Measurements from ENCODE around the gene GALNT14.

The GALNT14 gene

DNA sequence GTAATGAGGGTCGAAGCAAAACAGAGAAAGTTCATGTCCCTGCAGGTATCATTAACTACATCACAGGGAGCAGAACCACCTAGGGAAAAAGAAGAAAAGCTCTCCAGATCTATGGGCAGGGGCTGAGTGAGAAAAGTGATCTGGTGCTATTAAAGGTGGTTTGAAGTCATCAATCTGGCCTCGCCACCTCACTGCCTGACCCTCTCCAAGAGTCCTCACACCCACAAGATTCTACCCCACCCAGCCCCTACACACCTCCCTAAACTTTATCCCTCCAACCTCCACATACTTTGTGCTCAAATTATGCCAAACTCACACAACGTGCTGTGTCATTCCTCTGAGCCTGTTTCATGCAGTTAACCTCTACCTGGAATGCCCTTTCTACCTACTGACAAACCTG, 2.2 kb downstream of the GALNT14 start:
- DNase-seq (ENCODE audit: low read depth in 2 of 2) = no peak

DNA sequence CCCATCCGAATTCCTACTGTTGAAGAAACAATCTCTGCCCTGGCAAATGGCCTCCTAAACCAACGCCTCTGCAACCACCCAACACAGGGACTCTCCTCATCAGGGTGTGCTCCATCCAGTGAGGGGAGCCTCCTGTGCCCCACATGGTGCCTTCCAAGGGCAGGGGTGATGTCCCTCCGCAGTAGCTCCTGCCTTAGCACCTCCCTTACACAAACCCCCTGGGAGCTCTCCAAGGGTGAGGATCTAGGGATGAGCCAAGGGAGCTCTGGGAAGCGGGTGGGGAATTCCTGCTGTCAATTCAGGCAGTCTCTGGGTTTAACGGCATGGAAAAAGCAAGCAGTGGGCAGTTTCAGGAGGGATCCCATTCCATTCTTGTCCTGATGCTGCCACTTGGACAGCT, 3.8 kb downstream of the GALNT14 start:
- no peak for DNase-seq (ENCODE audit: low read depth in 2 of 2)

DNA sequence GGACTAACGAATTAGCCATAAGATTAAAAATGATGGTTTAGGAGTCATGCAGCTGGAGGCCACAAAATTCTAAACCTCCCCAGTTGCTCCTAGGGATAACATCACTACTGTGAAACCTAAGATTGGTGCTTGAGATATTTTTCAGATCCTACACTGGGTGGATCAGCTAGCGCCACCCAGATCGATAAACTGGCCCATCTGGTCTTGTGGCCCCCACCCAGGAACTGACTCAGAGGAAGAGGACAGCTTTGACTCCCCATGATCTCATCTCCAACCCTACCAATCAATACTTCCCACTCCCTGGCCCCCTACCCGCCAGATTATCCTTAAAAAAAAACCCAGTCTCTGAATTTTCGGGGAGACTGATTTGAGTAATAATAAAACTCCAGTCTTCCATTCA, 5.5 kb downstream of the GALNT14 start:
- no peak for DNase-seq (ENCODE audit: low read depth in 2 of 2)

DNA sequence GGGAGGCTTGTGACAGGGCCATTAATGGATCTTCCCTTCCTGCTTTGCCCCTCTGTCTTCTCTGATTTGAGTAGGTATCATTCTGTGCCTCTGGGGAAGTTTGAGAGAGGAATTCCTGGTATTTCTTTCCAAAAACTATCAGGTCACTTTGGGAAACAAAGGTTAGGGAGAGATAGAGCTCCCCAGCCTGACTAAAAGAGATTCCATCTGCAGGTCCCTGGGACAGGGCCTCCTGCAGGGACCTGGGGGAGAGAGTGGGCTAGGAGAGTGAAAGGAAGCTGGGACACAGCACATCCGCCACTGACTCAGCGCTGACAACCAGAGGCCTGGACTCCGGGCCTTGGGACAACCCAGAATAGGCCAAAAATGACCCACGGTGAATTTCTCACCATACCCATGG, 6.4 kb downstream of the GALNT14 start:
- no peak for DNase-seq (ENCODE audit: low read depth in 2 of 2)

DNA sequence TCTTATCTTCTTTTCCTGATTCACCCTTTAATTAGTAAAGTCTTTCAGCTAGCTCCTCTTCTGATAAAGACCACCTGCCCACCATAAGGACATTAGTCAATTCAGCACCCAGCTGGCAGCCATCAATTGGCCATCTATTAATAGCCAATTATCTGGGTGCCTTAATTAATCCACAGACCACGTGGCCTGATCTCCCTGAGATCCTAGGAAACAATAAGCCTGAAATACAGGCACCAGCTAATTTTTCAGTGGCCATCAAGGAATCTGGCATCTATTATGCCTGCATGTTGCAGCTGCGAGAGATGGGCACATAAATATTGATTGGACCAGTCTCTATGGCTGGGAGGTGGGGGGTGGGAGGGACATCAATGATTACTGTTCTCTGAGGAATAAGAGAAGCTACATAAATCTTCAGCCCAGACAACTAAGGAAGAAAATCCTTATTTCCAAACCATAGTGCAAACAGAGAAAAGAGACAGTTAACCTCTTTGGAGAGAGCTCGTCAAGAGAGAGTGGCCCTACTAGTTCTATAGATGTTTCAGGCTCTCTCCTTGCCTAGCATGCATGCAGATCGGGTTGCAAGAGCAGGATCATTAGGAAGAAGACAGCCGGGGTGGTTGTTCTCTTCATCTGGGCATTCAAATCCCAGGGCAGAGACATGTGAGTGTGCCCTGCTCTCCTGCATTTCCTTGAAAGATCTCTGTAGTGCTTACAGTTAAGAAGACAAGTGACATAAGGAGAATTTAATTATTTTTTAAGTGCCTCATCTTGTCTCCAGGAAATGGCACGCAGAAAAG, 8.7 kb downstream of the GALNT14 start:
- no peak for DNase-seq (ENCODE audit: low read depth in 2 of 2)

DNA sequence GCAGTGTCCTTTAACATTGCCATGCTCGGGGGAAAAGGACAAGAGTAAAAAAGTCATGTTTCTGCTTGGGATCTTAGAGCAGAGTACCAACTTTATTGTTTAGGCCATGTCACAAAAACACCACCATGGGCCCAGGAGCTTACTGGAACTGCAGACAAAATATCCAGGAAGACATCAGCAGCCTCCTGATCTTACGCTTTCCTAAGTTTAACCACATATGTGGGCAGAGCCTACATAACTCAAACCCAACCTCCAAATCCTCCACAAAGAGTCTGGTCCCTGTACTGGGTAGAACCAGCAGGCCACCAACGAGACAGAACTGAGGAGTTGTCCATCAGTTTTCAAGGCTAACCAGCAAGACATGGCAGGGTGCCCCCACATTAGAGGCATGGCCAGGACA, 10.3 kb downstream of the GALNT14 start:
- DNase-seq (ENCODE audit: low read depth in 2 of 2) = no peak

DNA sequence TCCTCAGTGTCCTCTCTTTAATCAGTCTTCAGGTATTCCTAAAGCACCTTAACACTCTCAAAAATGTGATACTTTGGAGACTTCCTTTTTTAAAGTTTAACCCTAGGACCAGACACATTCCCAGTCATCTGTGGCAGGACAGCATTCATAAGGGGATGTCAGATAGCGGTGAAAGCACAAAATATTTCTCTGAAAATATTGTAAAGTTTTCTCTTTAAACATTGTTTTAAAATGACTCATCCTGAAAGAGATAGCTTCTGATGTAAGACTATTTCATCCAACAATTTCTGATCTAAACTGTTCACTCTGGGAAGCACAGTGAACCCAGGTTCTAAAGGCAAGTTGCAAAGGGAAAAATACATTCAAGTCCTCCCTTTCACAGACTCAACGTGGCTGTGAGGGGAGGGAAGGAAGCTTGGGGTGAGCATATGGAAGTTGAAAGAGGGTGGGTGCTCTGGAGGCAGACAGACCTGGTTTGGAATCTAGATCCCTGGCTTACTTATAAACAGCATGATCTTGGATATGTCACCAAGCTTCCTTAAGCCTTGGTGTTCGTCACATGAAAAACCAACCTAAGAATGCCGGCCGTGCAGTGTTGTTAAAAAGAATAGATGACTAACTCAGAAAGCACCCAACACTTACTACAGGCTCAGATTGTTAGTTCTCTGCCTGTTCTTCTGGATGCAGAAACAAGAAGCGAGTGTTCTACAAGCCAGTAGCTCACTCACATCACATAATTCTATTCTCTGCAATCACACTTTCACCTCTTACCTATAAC, 12.1 kb downstream of the GALNT14 start:
- DNase-seq (ENCODE audit: low read depth in 2 of 2) = no peak

DNA sequence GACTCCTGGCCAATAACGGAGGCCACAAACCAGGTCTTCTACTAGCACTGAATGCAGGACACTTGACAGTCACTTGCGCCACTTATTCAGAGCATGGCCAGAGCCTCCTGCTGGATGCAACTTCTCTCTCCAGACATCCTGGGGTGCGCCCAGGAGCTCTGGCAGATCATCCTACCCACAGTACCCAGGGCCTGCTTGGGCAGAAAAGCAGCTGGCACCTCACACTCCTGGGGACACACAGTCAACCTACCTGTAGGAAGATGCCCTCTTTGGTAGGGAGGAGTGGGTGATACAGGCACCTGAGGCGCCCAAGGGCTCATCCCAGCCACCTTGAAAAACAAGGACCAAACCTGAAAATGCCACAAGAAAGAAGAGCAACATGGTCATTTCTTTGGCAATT, 13.3 kb downstream of the GALNT14 start:
- DNase-seq (ENCODE audit: low read depth in 2 of 2) = no peak

DNA sequence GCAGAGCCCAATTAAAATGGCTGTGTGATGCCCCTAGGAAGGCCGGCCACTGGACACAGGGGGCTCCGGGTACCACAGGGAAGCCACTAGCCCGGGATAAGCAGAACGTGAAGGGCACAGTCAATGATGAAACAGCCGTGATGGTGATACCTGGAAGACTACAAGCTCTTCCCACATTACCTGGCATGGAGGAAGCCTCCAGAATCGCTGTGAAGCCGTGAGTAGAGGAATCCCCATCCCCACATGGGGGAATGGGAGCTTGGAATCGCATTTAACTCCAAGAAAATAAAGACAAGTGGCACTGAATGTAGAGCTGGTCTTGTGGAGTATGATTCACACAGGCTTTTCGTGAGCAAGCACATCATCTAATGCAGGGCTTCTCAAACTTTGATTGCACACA, 16.1 kb downstream of the GALNT14 start:
- DNase-seq (ENCODE audit: low read depth in 2 of 2) = no peak

DNA sequence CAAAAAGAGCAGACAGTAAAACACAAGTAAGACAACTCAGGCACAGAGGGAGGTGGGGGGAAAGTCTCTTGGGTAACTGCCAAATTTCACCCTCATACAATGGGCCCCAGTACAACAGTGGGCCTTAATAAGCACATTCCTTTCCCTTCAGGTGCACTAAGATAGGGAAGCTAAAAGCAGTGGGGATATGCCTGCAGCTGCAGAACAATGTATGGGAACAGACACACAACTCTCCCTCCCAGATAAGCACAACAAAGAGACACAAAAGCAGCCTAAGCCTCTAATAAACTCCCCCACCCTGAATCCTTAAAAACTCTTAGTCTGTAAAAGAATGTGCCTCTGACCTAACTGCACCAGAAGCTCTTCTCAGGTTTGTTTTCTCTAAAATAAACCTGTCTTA, 24.5 kb downstream of the GALNT14 start:
- no peak for DNase-seq (ENCODE audit: low read depth in 2 of 2)

DNA sequence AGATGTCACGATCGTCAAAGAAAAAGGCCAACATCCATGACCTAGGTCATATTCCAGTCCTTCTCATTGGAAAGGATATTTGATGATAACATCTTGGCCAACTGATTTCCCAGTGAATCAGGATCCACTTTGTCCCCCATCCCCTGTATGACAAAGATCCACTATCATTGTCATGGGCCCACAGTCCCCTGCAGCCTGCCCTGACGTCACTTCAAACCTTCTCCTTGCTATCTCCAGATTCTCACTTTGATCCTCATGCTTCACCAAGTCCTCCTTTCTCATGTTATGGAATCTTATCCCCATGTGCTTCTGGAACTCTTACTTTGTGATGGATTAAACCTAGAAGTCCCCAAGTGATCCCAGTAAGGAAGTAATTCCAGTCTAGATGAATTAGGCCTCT, 25.7 kb downstream of the GALNT14 start:
- DNase-seq (ENCODE audit: low read depth in 2 of 2) = no peak

DNA sequence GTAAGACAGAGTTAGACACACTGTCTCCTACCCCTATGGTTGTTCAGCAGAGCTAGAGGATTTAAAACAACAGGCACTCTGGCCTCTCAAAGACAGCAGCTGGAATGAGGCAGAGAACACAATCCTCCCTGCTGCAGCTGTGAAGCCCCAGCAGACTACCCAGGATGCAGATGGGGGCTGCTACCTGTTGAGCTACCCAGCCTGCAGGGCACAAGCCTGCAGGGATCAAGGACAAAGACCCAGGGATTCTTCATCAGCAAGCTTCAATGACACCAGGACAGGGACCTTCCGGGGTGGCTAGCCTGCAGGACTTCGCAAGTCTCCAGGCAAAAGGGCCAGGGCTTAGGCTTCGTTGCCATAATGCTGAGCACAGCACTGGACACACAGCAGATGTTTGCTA, 27.2 kb downstream of the GALNT14 start:
- no peak for DNase-seq (ENCODE audit: low read depth in 2 of 2)

DNA sequence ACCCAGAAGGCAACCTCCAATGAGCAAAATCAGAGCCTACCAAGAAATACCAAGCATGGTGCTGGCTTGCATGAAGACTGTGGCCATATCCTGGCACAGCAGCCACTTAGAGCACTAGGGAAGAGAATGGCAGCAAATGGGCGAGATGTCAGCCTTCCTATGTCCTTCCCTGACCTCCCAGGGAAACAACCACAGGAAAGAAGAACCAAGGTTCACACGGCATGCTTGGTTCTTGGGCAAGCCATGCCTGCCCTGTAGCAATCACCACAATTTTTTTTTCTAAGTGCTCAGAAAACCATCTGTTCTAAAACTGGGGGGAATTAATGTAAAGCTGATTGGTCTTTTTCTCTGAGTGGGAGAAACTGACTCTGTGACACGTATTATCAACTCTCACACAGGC, 27.8 kb downstream of the GALNT14 start:
- DNase-seq (ENCODE audit: low read depth in 2 of 2) = no peak

DNA sequence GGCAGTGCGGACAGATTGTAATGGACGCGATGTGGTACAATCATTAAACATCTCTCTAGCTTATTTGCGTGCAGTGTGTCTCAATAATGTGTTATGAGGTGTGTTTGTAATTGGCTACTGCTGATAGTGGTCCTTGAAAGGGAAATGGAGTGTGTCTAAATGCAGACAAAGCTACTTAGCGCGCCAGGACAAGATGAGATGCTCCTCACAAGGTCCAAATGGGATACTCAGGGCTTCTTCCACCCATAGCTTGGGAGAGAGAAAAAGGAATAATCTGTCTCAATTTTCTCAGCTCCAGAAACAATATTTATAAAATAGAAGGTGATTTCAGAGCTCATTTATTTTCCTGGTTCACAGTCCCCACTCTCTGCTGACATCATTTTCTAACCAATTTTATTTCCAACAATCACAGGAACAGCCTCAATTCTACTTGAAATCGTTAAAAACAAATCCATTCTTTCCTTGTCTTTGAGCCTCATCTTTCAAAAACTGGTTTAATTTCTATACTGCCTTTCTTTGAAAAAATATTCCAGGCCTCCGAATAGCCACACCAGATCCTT, 28.5 kb downstream of the GALNT14 start:
- DNase-seq (ENCODE audit: low read depth in 2 of 2) = no peak

DNA sequence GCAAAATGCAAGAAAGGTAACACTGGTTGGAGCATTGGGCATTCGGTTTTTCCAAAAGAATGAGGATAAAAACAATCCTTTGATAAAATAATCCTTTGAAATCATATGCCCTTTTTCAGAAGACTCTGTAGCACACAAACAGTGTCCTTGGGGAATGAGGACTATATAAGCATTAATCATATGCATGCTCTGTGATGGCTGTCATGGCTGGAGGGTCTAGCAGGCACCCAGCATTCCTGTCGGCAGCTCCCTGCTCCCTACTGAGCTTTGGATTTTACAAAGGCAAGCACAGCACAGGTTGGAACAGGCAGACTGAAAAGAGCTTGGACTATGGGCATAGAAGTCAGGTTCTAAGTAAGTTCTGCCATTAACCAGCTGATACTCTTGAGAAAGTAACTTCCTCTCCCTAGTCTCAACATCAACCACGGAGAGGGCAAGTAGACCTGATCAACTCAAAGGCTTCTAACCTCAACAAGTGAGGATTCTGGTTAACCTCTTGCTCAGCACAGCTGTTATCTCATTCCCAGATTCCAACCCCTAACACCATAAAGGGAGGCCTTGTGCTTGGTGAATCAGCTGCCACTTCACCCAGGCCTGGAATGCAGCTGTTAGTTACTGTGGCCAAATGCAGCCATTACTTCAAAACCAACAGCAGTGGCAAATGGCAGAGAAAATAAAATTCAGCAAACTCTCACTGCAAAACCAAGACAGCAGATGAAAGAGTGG, 29.5 kb downstream of the GALNT14 start:
- DNase-seq (ENCODE audit: low read depth in 2 of 2) = no peak

DNA sequence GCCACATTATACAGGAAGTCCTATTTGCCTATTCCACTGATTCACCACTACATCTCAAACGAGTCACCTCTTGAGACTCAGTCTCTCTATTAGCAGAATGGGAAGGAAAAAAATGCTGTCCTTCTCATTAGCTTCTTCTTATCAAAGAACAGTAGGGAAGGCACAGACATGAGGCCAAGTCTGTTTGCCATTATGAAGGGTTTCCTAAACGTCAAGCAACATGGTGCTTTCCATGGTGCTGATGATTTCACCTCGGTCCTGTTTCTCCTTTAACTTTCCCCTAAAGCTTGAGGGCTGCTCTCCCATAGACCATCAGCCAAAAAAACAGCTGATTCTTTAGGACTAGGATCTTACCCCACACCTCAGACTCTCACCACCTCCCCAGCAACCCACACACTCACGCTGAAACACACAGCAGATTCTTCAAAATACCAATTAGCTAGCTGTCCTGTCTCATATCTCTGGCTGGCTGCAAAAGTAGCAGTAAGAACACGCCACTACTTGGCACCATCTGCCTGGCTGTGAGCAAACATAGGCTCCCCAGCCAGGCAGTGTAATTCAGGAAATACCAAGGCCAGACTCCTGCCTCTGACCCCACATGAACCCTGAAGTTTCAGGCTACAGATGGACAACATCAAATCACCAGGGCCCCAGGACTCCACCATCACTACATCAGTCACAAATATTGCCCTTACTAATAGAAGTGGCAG, 30.5 kb downstream of the GALNT14 start:
- DNase-seq (ENCODE audit: low read depth in 2 of 2) = no peak

DNA sequence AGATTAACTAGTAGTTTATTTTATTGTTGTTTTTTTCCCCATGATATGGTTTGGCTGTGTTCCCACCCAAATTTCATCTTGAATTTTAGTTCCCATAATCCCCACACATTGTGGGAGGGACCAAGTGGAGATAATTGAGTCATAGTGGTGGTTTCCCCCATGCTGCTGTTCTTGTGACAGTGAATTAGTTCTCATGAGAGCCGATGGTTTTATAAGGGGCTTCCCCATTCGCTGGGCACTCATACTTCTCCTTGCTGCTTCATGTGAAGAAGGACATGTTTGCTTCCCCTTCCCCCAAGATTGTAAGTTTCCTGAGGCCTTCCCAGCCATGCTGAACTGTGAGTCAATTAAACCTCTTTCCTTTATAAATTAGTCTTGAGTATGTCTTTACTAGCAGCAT, 36.5 kb downstream of the GALNT14 start:
- no peak for DNase-seq (ENCODE audit: low read depth in 2 of 2)

DNA sequence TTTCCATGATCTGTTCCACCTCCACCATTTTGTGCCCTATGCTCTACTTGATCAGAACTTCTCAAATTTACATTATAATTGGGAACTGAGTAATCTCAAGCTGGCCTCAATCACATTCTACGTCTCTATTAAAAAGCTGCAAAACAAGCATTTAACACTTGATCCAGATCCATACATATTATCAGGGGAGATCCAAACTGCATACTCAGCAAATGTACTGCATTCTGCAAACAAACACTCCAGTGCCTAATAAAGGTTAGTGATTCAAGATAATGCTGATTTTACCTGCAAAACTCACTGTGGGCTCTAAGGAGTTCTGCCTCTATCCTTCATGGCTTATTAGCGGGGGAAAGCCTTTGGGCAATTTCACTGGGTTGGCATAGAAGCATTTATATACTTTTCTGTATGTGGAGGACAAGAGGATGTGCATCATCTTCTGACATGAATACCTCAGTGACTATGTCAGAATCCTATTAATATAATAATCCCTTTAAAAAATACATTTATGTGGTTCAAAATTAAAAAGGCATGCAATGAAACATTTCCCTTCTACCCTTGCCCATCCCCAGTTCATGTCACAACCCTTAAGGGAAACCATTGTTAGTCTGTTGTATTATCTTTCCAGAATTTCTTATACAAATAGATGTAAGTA, 40.2 kb downstream of the GALNT14 start:
- no peak for DNase-seq (ENCODE audit: low read depth in 2 of 2)

DNA sequence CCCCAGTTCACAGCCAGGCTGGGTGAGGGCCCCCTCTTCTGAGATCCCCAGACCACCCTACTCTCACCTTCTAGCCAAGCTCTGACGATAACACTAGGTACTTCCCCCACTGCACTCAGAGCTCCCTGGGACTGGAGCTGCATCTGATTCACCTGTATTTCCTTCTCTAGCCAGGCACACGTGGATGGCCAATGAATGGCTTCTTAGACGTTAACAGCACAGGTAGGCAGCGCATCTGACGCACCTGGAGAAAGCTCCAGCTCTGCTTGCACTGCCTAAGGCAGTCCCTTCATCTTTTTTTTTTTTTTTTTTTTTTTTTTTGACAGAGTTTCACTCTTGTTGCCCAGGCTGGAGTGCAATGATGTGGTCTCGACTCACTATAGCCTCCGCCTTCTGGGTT, 48.1 kb downstream of the GALNT14 start:
- no peak for DNase-seq (ENCODE audit: low read depth in 2 of 2)

DNA sequence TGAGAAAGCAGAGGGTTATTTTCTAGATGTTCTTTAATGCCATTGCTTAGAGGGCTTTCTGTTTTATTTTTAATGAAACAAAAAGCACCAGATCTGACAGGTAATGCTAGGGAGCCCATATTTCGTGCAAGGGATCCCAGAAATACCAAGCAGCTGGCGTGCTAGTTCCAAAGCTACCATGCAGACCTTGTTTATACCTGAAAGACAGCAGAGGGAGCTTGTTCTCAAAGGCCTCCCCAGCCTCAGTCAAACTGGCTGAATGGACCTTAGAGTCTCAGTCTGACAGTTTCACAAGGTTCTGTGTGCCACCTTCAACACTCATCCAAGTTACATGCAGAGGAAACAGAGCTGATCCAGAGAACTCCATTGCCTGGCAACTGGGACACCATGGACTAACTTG, 48.6 kb downstream of the GALNT14 start:
- no peak for DNase-seq (ENCODE audit: low read depth in 2 of 2)

DNA sequence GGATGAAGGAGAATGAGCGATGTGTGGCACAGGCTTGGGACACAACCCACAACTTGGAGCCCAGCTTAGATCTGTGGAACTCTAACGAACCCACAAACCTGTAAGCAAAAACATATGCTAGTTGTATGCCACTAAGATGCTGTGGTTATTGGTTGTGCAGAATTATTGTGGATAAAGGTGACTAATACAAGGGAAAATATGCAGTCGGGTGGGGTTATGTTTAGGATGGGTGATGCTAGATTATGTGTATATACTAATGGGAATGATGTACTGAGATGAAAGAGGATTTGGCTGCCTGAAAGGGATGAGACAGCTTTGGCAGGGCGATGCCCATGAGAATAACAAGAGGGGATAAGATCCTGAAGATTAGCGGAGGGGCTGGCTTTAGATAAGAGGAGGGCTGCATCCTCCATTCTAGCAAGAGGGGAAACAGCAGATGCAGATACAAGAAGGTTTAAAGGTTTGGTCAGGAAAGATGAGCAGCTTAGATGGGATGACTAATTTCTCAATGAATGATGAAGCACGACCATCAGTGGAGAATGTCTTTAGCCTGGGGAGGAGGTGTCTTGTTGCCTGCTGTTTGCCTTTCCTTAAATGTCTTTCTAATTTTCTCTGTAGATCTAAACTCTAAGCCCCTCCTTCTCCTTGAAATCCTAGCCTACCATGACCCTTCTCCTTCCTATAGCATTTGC, 49.6 kb downstream of the GALNT14 start:
- no peak for DNase-seq (ENCODE audit: low read depth in 2 of 2)
